ENCODE data around the gene ITGB6. TPM values are rescaled to one million over a fixed set of nuclear protein-coding genes. Genes with fewer than 3 reads are reported as not detected.

The ITGB6 gene
- total RNA-seq, 1 donor from 2014 or later, result 2.0 TPM

DNA sequence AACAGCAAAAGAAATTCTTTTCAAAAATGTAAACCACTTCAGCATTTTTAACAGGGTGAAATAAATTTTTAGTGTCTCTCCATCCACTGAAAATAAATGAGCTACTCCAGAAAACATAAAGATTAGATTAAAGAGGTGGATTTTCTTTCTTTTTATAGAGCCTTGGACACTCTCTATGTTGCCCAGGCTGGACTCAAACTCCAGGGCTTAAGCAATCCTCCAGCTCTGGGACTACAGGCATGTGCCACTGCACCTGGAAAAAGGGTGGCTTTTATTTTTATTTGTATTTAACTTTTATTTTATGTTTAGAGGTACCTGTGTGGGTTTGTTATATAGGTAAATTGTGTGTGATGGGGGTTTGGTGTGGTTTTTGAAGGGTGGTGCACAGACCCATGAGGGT, 19.9 kb downstream of the ITGB6 start:
- Mint-ChIP-seq H3K27ac (ENCODE audit: unreplicated experiment) (no peak overlapping the region), H3K36me3 (ENCODE audit: low read depth) (peaks cover 15% of the 10 kb centered on the region), H3K9me3 (ENCODE audit: low read depth) (peaks cover 29% of the 10 kb centered on the region), H3K27me3 (ENCODE audit: low read depth) (no peaks in the 10 kb centered on the region), H3K4me3 (ENCODE audit: unreplicated experiment) (no peak overlapping the region), H3K4me1 (ENCODE audit: low read depth) (peaks cover 15% of the 10 kb centered on the region)
- no peak for DNase-seq (ENCODE audit: low spot score)
- TF ChIP-seq, protein P1, sequence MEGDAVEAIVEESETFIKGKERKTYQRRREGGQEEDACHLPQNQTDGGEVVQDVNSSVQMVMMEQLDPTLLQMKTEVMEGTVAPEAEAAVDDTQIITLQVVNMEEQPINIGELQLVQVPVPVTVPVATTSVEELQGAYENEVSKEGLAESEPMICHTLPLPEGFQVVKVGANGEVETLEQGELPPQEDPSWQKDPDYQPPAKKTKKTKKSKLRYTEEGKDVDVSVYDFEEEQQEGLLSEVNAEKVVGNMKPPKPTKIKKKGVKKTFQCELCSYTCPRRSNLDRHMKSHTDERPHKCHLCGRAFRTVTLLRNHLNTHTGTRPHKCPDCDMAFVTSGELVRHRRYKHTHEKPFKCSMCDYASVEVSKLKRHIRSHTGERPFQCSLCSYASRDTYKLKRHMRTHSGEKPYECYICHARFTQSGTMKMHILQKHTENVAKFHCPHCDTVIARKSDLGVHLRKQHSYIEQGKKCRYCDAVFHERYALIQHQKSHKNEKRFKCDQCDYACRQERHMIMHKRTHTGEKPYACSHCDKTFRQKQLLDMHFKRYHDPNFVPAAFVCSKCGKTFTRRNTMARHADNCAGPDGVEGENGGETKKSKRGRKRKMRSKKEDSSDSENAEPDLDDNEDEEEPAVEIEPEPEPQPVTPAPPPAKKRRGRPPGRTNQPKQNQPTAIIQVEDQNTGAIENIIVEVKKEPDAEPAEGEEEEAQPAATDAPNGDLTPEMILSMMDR (IDR thresholded peaks at IDR 0.05), result no peak

DNA sequence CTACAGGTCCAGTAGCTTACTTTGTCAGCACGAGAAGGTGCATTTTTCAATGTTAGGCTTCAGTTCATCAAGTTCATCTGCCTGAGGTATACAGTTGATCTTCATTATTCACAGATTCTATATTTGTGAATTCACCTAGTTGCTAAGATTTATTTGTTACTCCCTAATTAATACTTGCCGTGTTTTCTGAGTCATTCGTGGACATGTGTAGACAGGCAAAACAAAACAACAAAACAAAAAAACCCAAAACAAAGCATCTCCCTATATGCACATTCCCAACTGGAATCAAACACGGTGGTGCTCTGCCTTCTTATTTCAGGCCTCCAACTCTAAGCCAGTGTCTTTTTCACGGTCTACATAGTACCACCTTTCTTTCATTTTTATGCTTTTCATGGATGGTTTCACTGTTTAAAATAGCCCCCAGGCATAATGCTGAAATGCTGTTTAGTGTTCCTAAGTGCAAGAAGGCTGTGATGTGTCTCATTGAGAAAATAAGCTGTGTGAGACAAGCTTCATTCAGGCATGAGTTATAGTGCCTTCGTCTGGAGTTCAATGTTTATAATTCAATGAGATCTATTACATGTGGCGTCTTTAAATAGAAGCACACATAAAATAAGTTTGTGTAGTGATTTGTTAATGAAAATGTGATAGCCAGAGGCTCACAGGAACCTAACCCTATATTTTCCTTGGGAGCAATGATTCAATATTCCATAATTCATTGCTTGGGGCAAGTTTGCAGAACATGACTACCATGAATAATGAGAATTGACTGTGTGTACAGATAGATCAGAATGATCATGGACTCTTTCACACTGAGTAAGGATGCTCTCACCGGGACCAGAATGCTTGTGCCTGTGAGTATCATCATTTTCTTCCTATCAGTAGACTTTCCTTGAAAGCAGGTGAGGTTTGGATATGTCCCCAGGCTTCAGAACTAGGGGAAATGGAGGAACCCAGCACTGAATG, 24.6 kb downstream of the ITGB6 start:
- Mint-ChIP-seq H3K4me3 (ENCODE audit: unreplicated experiment) (no peak overlapping the region), H3K27me3 (ENCODE audit: low read depth) (no peaks in the 10 kb centered on the region), H3K9me3 (ENCODE audit: low read depth) (no peaks in the 10 kb centered on the region), H3K4me1 (ENCODE audit: low read depth) (peaks cover 10% of the 10 kb centered on the region), H3K27ac (ENCODE audit: unreplicated experiment) (no peak overlapping the region), H3K36me3 (ENCODE audit: low read depth) (no peaks in the 10 kb centered on the region)
- TF ChIP-seq, protein P1 (IDR thresholded peaks at IDR 0.05), result no peak
- DNase-seq (ENCODE audit: low spot score), result no peak

DNA sequence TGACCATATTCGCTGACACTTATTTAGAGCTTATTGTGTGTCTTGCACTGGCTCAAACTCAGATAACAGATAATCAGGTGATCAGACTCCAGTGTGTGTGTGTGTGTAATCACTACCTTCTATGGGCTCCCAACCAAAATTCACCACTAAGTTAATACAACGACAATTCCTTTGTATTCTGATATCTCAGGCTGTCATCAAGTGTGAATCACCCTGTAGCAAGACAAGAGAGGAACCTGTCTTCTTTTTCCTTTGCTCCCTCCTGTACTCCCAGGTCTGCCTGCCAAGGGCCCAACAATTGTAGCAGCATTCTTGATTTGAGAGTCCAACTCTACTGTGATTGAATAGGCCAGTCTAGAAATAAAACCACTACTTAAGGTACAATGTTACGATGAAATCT, 25.8 kb downstream of the ITGB6 start:
- Mint-ChIP-seq H3K4me3 (ENCODE audit: unreplicated experiment) (no peak overlapping the region), H3K27me3 (ENCODE audit: low read depth) (no peaks in the 10 kb centered on the region), H3K4me1 (ENCODE audit: low read depth) (peaks cover 16% of the 10 kb centered on the region), H3K27ac (ENCODE audit: unreplicated experiment) (no peak overlapping the region), H3K9me3 (ENCODE audit: low read depth) (no peaks in the 10 kb centered on the region), H3K36me3 (ENCODE audit: low read depth) (no peaks in the 10 kb centered on the region)
- TF ChIP-seq, protein P1 (IDR thresholded peaks at IDR 0.05), result no peak
- DNase-seq (ENCODE audit: low spot score), result no peak

DNA sequence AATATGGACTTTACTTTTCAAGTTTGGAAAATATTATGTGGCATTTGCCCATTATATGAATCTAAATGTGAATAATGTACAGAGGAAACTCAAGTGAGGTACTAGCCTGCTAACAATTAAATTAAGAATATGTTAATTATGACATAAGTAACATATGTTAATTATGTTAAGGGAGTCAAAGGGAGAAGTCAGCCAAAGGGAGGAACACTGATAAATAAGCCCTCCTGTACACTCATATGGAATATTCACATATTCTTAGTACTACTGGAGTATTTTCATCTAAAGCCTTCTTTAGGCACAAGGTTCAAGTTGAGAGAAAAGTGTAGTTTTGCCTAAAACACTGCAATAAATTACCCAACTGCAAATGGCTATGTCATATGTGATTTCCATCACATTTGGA, 30.1 kb downstream of the ITGB6 start:
- H3K4me1 Mint-ChIP-seq (ENCODE audit: low read depth), result peaks cover 17% of the 10 kb centered on the region
- H3K27me3 Mint-ChIP-seq (ENCODE audit: low read depth), result no peaks in the 10 kb centered on the region
- no peak for DNase-seq (ENCODE audit: low spot score)
- no peak overlapping the region for H3K27ac Mint-ChIP-seq (ENCODE audit: unreplicated experiment)
- TF ChIP-seq, protein P1 (IDR thresholded peaks at IDR 0.05), result no peak
- no peak overlapping the region for H3K4me3 Mint-ChIP-seq (ENCODE audit: unreplicated experiment)
- H3K36me3 Mint-ChIP-seq (ENCODE audit: low read depth), result no peaks in the 10 kb centered on the region
- no peaks in the 10 kb centered on the region for H3K9me3 Mint-ChIP-seq (ENCODE audit: low read depth)

DNA sequence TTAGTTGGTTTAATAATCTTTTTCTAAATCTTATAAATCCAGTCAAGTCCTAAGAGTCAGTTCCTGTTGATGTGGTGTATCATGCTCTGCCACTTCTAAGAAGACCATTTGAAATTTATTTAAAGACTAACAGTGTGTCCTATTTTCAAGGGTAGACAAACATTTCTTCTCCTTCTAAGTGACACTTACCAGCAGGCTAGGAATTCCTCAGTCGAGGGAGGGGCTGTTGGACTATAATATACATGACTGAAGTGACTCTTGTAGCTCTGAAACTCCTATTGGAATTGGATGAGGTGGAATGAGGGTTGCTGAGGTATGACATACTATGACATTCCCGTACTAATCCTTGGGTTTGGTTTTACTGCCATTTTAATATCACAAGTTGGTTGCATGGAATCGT, 30.6 kb downstream of the ITGB6 start:
- DNase-seq (ENCODE audit: low spot score), result no peak
- no peak overlapping the region for H3K4me3 Mint-ChIP-seq (ENCODE audit: unreplicated experiment)
- H3K27me3 Mint-ChIP-seq (ENCODE audit: low read depth), result no peaks in the 10 kb centered on the region
- TF ChIP-seq, protein P1 (IDR thresholded peaks at IDR 0.05), result no peak
- no peaks in the 10 kb centered on the region for H3K9me3 Mint-ChIP-seq (ENCODE audit: low read depth)
- no peak overlapping the region for H3K27ac Mint-ChIP-seq (ENCODE audit: unreplicated experiment)
- H3K4me1 Mint-ChIP-seq (ENCODE audit: low read depth), result peaks cover 17% of the 10 kb centered on the region
- H3K36me3 Mint-ChIP-seq (ENCODE audit: low read depth), result no peaks in the 10 kb centered on the region
